HL-60/S4 treated with retinoic acid at 250 ng/mL for 4 days and 3 days (cell line): ENCODE results near the gene TRAPPC5.

Source experiments
- in situ Hi-C: fragments of 300-500 bp; cut with MboI; formaldehyde crosslinking; loops from 2 replicates; pipeline ENCODE4 v1.7.0; 2022; ENCODE audit warnings: low sequenced_read_pairs

Gene TRAPPC5

GRCh38 chr19:7699003-7699402 lies 18.4 kb downstream of the TRAPPC5 start:
- in situ Hi-C loops, result no loop called here

- in situ Hi-C loops, result no loop called here
These were observed 19.1 kb downstream of the TRAPPC5 start for GRCh38 chr19:7699417-7700401.

- in situ Hi-C loops, result no loop called here
These were observed 20.5 kb downstream of the TRAPPC5 start for GRCh38 chr19:7701049-7701653.

- in situ Hi-C loops, result no loop called here
These were observed 21.2 kb downstream of the TRAPPC5 start, which contains the start of gene FCER2 for GRCh38 chr19:7701654-7702457. TSS of gene FCER2 (minus strand) at chr19:7702131. CDS start at chr19:7699760, 2,371 bp downstream.

GRCh38 chr19:7703332-7703731 lies 22.7 kb downstream of the TRAPPC5 start:
- in situ Hi-C loops, result no loop called here

- in situ Hi-C loops, result no loop called here
These were observed 23.8 kb downstream of the TRAPPC5 start for GRCh38 chr19:7704280-7705060.

- in situ Hi-C loops, result no loop called here
These were observed 25.0 kb downstream of the TRAPPC5 start for GRCh38 chr19:7705387-7706187.

GRCh38 chr19:7706188-7706954 lies 25.7 kb downstream of the TRAPPC5 start:
- in situ Hi-C loops, result no loop called here

- in situ Hi-C loops, result no loop called here
These were observed 26.4 kb downstream of the TRAPPC5 start for GRCh38 chr19:7706955-7707456.

GRCh38 chr19:7709932-7710460 lies 29.4 kb downstream of the TRAPPC5 start:
- in situ Hi-C loops, result no loop called here

GRCh38 chr19:7710616-7711015 lies 30.0 kb downstream of the TRAPPC5 start:
- in situ Hi-C loops, result no loop called here

GRCh38 chr19:7715671-7716070 lies 35.0 kb downstream of the TRAPPC5 start:
- in situ Hi-C loops, result no loop called here

GRCh38 chr19:7716762-7717161 lies 36.1 kb downstream of the TRAPPC5 start:
- in situ Hi-C loops, result no loop called here

GRCh38 chr19:7718668-7719067 lies 38.0 kb downstream of the TRAPPC5 start:
- in situ Hi-C loops, result no loop called here

- in situ Hi-C loops, result no loop called here
These were observed 39.7 kb downstream of the TRAPPC5 start for GRCh38 chr19:7720351-7720750.

- in situ Hi-C loops, result no loop called here
These were observed 41.6 kb downstream of the TRAPPC5 start for GRCh38 chr19:7722231-7722651.

- in situ Hi-C loops, result no loop called here
These were observed 45.2 kb downstream of the TRAPPC5 start for GRCh38 chr19:7725791-7726190.

- in situ Hi-C loops, result no loop called here
These were observed 48.6 kb downstream of the TRAPPC5 start for GRCh38 chr19:7729211-7729610.
